Globus pallidus (tissue), 1 donor: ENCODE results near the gene CNN2.

Source experiments
- DNase-seq: peaks from one replicate; pipeline ENCODE4 v3.0.0-alpha.2; 2015; ENCODE audit warnings: low spot score

The CNN2 gene

GRCh38 chr19:1065606-1066109 is 39.2 kb downstream of the CNN2 start:
- DNase-seq: no peak

DNA sequence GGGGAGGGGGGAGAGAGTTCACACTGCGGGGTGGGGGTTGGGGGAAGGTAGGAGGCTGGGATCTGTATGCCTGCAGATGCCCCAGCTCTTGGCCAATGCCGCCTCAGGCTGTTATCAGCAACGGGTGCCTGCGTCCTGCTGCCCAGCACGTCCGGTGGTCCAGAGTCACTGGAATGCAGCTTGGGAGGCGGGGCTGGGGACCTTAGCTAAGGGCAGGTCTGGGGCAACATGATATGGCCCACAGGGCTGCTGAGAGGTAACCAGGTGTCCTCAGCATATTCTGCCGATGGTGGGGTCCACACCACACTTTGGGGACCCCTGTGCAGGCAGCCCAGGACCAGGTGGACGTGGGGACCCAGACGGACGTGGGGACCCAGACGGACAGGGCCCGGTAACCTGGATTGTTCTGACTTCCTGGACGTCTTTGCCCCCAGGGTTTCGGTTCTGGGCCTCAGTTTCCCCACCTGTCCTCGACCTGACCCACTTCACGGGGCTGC is 39.9 kb downstream of the CNN2 start:
- DNase-seq: no peak

DNA sequence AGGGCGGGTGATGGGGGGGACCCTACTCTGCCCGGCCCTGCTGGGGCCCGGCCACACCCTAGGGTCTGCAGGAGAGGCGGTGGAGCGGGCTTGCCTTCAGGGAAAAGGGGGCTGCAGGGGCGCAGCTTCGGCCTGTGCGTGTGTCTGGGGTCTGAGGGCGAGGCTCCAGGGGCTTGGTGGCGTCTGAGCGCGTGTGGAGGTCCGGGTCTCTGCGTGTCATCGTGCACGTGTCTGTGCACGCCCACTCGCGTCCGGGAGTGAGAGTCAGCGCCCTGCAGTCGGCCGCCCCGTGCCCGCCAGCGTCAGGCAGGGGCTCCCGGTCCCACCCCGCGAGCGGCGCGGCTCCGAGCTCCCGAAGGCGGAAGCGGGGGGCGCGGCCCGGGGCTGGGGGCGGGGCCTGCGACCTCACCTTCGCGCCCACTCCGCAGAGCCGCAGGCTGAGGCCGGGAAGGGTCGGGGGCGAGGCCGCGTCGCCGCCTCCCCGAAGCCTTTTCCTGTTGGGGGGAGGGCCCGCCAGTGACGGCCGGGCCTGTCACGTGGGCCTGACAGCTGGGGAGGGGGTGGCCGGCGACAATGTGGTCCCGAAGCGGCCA is 40.4 kb downstream of the CNN2 start, which contains the start of gene ARHGAP45:
ARHGAP45 (plus strand) TSS at position 420 of the 593 bp plus-strand sequence. CDS start 239 bp downstream, outside the sequence.
- DNase-seq: no peak

DNA sequence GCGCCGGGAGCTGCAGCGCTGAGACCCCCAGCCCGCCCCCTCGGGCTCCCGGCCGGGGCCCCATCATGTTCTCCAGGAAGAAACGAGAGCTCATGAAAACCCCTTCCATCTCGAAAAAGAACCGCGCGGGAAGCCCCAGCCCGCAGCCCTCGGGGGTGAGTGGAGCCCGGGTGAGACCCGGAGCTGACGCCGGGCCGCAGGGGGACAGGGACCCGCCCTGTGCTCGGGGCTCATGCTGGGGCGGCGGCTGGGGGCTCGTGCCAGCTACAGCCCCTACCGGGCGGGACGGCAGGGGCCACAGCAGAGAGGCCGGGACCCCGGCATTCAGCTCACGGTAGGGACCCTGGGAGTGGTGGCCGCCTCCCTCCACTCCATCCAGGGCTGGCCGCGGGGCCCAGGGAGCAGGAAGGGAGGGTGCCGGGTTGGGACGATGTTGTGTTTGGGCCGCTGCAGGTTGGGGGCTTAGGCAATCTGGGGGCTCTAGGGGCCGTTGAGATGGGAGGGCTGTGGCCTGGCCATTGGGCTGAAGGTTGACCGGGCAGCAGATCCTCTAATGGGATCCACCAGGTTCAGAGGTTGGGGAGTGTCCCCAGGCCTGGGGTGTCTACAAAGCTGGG is 41.0 kb downstream of the CNN2 start:
- no peak for DNase-seq

DNA sequence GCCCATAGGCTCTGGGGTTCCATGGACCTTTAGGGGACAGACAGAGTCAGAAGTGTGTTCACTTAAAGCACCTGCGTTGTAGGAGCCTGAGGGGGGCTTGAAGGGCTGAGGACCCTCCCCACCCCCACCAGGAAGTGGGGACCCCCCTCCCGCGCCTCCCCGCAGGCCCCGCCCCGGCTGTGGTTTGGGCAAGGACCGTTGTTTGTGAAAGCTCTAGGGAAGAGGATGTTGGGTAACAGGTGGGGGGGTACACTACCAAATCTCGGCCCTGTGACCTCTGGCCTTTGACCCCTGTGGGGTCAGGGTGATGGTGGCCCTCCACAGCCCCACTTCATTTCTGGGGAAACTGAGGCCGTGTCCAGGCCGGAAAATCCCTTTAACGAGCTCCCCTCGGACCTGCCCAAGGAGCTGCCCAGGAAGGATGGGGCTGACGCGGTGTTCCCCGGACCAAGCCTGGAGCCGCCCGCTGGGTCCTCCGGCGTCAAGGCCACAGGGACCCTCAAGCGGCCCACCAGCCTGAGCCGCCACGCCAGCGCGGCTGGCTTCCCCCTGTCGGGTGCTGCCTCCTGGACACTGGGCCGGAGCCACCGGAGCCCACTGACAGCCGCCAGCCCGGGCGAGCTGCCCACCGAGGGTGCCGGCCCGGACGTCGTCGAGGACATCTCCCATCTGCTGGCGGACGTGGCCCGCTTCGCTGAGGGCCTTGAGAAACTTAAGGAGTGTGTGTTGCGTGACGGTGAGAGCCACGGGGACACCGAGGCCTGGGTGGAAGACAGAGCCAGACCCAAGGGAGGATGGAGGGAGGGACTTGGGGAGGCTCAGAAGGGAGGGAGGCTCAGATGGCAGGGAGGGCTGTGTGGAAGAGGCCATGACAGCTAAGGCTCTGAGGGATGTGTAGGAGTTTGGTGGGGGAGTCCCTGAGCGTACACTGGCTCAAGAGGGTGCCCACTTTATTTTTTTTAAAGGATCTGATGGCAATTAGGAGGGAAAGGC is 41.9 kb downstream of the CNN2 start:
- no peak for DNase-seq

DNA sequence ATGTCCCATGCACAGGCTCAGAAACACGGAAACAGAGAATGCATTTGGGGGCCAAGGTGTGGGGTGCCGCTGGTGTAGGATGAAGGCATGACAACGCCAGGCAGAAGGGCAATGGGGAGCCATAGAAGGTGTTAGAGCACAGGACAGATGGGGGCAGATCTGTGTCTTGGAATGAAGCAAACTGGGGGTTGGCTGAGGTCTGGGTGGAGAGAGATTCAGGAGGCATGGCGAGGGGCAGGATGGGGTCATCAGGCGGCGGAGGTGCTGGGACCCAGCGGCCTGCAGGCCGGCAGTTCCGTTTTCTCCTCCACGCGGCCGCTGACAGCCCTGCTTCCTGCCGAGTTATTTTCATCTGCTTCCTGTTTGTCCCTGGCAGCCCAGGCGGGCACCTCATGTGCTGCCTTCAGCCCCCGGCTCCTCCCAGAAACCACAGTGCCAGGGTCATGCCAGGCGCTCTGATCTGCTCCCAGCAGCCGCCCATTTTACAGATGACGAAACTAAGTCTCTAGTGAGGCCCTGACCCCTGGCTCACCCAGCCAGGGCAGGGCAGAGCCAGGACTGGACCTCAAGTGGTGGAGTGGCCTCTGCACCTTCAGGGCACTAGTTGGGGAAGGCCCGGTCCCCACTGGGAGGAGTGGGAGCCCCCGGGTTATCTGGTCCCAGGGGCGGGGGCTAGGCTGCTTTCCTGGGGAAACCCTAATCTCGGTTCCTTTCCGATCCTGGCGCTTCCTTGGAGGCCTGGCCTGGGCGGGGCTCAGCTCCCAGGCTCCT is 42.8 kb downstream of the CNN2 start:
- DNase-seq: peak; percentile 47

DNA sequence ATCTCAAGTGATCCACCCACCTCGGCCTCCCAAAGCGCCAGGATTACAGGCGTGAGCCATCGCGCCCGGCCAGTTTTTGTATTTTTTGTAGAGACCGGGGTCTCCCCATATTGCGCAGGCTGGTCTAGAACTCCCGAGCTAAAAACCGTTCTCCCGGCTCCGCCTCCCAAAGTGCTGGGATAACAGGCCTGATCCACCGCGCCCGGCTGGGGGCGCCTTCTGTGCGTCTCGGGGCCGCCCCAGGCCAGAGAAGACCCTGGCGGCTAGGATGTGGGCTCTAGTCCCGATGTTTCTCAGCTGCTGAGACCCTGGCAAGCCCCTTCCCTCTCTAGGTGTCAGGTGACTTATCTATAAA is 44.1 kb downstream of the CNN2 start:
- DNase-seq: no peak

GRCh38 chr19:1070931-1071791 is 44.8 kb downstream of the CNN2 start:
- no peak for DNase-seq

- no peak for DNase-seq
Measured at GRCh38 chr19:1072371-1073015, 46.1 kb downstream of the CNN2 start.

DNA sequence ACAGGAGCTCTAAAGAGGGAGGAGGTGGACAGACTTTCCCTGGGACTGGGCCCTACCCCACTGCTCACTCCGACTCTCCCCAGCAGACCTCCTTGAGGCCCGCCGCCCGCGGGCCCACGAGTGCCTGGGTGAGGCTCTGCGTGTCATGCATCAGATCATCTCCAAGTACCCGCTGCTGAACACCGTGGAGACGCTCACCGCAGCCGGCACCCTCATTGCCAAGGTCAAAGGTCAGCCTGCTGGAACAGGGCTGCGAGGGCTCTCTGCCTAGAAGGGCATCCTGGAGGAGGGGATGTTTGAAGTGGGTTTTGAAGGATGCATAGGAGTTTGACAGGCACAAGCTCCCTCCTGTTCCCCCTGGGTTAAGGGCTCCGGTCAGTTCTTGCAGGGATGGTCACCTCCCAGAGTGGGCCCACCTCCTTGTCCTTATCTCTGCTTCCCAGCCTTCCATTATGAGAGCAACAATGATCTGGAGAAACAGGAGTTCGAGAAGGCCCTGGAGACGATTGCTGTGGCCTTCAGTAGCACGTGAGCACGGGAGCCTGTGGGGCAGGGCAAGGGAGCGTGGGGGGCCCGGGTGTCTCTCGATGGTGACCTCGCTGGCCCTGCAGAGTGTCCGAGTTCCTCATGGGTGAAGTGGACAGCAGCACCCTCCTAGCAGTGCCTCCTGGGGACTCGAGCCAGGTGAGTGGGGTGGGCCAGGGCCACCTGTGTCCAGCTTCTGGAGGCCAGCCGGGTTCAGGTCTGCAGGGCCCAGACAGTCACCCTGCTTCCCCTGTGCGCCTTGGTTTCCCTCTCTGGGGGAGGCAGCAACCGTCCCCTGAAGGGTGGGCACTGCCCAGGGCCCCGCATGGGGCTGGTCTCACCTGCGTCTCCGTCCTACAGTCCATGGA is 46.9 kb downstream of the CNN2 start:
- DNase-seq: no peak

DNA sequence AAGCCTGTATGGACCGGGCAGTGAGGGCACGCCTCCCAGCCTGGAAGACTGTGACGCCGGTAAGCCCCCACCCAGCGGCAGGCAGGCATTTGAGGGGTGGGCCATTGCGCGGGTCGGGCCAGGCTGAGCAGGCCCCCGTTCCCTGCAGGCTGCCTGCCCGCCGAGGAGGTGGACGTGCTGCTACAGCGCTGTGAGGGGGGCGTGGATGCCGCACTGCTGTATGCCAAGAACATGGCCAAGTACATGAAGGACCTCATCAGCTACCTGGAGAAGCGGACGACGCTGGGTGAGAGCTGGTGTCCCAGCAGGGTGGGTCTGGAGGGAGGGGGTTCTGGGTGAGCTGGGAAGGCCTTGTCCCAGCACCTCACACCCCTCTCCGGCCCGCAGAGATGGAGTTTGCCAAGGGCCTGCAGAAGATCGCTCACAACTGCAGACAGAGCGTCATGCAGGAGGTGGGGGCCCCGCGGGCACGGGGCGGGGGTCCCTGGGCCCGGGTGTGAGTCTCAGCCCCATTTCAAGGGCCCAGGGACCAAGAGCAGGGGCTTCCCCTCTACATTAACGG is 47.6 kb downstream of the CNN2 start:
- no peak for DNase-seq

DNA sequence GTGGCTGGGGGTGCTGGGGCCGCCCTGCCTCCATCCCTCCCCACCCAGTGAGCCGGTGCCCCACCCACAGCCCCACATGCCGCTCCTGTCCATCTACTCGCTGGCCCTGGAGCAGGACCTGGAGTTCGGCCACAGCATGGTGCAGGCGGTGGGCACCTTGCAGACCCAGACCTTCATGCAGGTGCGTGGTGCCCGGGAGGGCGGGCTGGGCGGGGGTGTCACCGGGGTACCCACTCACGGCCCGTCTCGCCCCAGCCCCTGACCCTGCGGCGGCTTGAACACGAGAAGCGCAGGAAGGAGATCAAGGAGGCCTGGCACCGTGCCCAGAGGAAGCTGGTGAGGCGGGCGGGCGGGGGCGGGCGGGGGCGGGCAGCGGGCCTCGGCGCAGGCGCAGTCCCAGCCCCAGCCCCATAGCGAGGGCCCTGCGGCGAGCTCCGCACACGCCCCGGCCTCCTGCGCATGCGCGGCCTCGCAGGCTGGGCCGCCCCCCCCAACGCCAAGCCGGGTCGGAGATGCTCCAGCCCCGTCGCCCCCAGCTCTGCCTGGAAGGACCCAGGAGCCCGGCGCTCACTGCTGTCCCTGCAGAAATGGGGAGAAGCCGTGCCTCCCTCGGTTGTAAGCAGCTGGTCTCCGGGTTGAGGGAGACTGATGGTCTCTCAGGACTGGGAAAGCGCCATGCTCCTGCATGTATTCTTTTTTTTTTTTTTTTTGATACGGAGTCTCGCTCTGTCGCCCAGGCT is 48.3 kb downstream of the CNN2 start:
- DNase-seq: no peak

DNA sequence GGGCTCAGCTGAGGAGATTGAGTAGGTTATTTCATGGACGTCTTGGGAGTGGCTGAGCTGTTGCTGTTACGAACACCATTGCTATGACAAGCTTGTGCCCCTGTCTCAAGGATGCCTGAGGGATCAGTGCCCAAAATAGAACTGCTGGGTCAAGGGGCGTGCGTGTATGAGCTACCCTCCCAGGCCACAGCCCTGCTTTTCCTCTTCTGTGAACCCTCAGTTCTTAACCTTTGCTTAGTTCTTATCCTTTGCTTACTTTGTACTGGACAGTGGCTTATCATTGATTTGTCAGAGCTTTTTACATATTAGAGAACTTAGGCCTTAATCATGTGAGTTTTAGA is 49.6 kb downstream of the CNN2 start:
- DNase-seq: no peak

GRCh38 chr19:1076951-1077350 is 50.5 kb downstream of the CNN2 start:
- DNase-seq: peak; percentile 57

DNA sequence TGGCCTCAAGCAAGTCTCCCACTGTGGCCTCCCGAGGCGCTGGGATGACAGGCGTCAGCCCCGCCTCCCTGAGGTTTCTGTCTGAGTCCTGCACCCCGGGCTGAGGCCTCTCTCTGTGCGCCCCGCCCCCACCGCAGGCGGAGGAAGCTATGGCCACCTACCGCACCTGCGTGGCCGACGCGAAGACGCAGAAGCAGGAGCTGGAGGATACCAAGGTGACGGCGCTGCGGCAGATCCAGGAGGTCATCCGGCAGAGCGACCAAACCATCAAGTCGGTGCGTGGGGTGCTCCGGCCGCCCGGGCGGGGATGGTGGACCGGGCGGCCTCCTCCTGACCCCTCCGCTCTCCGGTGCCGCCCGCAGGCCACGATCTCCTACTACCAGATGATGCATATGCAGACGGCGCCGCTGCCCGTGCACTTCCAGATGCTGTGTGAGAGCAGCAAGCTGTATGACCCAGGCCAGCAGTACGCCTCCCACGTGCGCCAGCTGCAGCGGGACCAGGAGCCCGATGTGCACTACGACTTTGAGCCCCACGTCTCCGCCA is 53.2 kb downstream of the CNN2 start:
- no peak for DNase-seq

DNA sequence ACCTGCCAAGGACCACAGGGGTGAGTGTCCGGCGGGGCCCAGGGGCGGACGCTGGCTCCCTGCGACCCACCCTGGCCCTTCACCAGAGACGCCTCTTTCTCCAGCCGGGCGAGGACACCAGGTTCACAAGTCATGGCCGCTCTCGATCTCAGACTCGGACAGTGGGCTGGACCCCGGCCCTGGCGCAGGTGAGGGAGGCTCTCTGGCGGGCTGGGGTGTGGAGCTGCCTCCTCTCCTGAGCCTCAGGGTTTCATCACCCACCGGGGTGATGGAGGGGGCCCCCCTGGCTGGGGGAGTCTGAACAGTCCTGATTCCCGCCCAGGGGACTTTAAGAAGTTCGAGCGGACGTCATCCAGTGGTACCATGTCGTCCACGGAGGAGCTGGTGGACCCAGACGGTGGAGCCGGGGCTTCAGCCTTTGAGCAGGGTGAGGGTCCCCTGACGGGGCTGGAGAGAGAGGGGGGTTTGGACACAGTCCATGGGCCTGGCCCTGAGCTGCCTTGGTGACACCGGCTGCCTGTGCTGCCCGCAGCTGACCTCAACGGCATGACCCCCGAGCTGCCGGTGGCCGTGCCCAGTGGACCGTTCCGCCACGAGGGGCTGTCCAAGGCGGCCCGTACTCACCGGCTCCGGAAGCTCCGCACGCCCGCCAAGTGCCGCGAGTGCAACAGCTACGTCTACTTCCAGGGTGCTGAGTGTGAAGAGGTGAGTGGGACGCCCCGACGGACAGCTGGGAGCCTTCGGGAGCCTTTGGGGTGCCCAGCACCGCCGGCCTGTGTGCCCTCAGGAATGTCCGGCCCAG is 54.2 kb downstream of the CNN2 start:
- no peak for DNase-seq
